ENCODE data around the gene ZFYVE27. TPM values are rescaled to one million over a fixed set of nuclear protein-coding genes. Genes with fewer than 3 reads are reported as not detected.
A peak's percentile ranks its signal among the peaks of the same experiment; 100 is the strongest.

The ZFYVE27 gene
- total RNA-seq, 4 donors from 2014 or later: 17.9 to 27.1 (median 20.7) TPM

DNA sequence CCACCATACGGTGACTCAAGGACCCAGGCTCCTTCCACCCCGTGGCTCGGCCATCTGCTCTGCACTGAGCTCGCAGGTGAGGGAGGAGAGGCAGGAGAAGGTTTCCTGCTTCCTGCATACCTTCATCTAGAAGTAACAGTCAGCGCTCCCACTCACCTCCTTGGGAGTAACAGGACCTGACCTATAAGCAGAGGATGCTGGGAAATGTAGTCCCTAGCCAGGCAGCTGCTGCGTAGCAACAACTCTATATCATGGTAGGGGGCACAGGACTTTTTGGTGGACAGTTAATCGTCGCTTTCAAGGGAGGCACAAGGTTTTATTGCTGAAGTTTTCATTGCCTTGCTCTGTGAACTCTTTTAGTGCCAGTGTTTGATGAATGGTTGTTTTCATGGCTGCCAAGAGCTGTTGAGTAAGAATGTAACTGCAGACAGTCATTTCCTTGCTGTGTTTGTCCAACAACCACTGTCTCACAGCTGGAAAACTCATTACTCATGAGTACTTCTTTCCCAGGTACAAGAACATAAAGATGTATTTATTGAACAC lies 10.2 kb upstream of the ZFYVE27 start:
- ATAC-seq (ENCODE audit: low FRiP score) (peak; percentile 79), DNase-seq (ENCODE audit: low spot score) (no peak)
- TF ChIP-seq, protein P1, sequence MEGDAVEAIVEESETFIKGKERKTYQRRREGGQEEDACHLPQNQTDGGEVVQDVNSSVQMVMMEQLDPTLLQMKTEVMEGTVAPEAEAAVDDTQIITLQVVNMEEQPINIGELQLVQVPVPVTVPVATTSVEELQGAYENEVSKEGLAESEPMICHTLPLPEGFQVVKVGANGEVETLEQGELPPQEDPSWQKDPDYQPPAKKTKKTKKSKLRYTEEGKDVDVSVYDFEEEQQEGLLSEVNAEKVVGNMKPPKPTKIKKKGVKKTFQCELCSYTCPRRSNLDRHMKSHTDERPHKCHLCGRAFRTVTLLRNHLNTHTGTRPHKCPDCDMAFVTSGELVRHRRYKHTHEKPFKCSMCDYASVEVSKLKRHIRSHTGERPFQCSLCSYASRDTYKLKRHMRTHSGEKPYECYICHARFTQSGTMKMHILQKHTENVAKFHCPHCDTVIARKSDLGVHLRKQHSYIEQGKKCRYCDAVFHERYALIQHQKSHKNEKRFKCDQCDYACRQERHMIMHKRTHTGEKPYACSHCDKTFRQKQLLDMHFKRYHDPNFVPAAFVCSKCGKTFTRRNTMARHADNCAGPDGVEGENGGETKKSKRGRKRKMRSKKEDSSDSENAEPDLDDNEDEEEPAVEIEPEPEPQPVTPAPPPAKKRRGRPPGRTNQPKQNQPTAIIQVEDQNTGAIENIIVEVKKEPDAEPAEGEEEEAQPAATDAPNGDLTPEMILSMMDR (IDR thresholded peaks at IDR 0.05): no peak

DNA sequence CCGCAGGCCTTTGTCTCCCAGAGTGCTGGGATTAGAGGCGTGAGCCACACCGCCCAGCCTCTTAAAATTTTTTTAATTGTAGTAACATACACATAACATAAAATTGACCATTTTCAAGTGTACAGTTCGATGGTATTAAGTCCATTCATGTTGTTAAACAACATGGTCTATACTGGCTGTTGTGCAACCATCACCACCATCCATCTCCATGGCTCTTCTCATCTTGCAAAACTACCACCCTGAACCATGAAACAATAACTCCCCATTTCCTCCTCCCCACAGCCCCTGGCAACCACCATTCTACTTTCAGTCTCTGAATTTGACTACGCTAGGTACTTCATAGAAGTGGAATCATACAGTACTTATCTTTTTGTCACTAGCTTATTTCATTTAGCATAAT lies 7.9 kb upstream of the ZFYVE27 start:
- TF ChIP-seq, protein P1 (IDR thresholded peaks at IDR 0.05): no peak
- DNase-seq (ENCODE audit: low spot score): no peak
- no peak for ATAC-seq (ENCODE audit: low FRiP score)

DNA sequence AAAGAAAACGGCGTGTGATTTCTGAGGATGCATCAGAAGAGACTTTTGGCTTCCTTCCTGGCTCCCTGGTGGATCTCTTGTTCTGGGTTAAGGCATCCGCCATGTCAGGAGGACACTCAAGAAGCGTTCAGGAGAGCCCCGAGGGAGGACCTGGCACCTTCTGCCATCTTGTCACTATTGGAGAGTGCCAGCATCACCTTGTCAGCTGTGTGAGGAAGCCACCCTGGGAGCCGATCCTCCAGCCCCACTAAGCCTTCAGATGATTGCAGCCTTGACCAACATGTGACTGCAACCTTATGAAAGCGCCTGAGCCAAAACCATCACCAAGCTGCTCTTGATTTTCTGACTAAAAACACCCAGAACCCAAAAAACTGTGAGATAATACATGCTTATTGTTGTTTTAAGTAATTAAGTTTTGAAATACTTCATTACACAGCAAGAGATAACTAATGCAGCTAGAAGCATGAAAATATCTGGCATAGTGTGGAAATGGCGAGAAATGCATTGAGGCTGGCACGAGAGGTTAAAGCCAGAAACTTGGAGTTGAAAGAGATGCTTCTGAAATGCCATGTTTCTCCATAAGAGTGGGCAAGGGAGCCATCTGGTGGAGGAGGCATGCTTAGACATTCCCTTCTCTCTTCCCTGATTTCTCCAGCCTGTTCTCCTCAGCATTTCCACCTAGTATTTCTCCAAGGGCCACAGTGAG lies 5.4 kb upstream of the ZFYVE27 start:
- TF ChIP-seq, protein P1 (IDR thresholded peaks at IDR 0.05): peak in 1 of 3 donors; percentile 48
- DNase-seq (ENCODE audit: low spot score) (peak; percentile 60), ATAC-seq (ENCODE audit: low FRiP score) (peak; percentile 83)

DNA sequence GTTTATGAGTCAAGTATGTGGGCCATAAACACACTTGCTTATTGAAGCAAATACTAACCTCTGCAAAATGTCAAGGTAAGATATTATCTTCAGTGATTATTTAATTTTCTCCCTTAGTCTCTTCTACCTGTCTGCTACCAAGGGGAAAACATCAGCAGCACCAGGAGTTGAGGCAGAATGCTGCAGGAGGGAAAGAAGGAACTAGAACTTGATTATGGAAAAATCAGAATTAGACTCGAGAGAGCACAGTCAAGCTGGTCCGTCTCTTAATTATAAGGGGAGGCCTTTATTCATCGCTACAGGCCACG lies 4.9 kb upstream of the ZFYVE27 start:
- no peak for DNase-seq (ENCODE audit: low spot score)
- TF ChIP-seq, protein P1 (IDR thresholded peaks at IDR 0.05): no peak
- no peak for ATAC-seq (ENCODE audit: low FRiP score)

DNA sequence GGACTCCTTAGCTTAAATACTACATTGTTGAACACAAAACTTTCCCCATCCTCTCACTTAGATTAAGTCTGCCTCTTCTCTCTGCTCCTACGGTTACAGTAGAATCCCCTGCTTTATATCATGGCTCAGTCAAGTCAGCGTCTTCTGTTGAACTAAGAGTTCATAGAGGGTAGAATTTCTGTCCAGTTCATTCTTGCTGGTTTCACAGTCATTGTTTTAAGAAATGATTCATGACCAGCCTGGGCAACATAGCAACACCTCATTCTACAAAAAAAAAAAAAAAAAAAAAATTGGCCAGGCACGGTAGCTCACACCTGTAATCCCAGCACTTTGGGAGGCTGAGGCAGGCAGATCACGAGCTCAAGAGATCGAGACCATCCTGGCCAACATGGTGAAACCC lies 3.7 kb upstream of the ZFYVE27 start:
- no peak for DNase-seq (ENCODE audit: low spot score)
- no peak for ATAC-seq (ENCODE audit: low FRiP score)
- TF ChIP-seq, protein P1 (IDR thresholded peaks at IDR 0.05): no peak

DNA sequence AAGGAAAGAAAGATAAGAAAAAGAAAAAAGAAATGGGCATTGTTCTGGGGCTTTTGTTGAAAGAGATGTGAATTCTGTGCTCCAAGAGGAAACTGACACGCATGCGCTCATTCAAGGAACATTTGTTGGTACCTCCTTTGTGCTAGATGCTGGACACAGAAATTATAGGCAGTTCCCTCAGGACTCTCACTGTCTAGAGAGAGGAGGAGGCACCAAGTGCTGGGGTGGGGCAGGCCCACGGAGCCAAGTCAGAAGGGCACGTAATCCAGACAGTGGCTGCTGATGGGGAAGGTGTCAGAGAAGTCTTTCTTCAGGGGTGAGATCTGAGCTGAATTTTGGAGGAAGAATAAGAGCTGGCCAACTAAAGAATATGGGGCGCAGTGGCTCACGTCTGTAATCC lies 2.9 kb upstream of the ZFYVE27 start:
- TF ChIP-seq, protein P1 (IDR thresholded peaks at IDR 0.05): no peak
- DNase-seq (ENCODE audit: low spot score) (no peak), ATAC-seq (ENCODE audit: low FRiP score) (no peak)

DNA sequence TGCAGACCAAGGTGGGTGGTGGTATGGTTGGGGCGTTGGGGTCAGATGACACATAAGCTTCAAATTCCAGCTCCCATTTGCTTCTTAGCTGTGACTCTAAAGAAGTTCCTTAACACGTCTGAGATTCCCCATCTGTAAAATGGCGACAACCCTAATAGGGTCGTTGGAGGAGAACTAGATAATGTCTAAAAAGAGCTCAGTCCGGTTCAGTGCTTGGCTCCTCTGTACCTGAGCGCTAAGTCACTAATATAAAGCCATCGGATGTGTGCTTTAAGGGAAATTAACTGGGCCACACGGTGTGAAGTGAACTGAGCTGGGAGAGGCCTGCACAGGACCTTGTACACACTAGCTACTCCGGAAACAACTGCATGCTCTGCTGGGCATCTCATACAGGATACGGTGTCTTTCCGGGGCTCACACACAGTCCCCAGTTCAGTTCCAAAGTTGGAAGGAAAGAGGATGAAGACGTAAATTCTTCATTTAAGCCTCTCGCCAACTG lies 476 bp upstream of the ZFYVE27 start:
- ATAC-seq (ENCODE audit: low FRiP score): peak; percentile 3
- DNase-seq (ENCODE audit: low spot score): no peak
- TF ChIP-seq, protein P1 (IDR thresholded peaks at IDR 0.05): no peak

Measured in omental fat pad (tissue), 4 donors.